HEK293 (cell line): ENCODE measurements around the gene UBE2J2.

Experiments used
- ZNF514 ChIP-seq: fragments of 450-650 bp; formaldehyde crosslinking; IDR thresholded peaks from 2 replicates; pipeline ENCODE4 v1.5.1; 2016; ENCODE audit warnings: missing biosample characterization, missing genetic modification characterization
- TF ChIP-seq, protein P1 (sequence below): fragments of 450-650 bp; formaldehyde crosslinking; IDR thresholded peaks from 2 replicates; pipeline ENCODE4 v1.5.1; 2016; ENCODE audit warnings: missing biosample characterization, missing genetic modification characterization

GRCh38 chr1:1246577-1247340, 26.9 kb downstream of the UBE2J2 start, which contains the start of gene C1QTNF12:
- TF ChIP-seq ZNF514 (tag by site-specific recombination): no peak
- TF ChIP-seq, protein P1, sequence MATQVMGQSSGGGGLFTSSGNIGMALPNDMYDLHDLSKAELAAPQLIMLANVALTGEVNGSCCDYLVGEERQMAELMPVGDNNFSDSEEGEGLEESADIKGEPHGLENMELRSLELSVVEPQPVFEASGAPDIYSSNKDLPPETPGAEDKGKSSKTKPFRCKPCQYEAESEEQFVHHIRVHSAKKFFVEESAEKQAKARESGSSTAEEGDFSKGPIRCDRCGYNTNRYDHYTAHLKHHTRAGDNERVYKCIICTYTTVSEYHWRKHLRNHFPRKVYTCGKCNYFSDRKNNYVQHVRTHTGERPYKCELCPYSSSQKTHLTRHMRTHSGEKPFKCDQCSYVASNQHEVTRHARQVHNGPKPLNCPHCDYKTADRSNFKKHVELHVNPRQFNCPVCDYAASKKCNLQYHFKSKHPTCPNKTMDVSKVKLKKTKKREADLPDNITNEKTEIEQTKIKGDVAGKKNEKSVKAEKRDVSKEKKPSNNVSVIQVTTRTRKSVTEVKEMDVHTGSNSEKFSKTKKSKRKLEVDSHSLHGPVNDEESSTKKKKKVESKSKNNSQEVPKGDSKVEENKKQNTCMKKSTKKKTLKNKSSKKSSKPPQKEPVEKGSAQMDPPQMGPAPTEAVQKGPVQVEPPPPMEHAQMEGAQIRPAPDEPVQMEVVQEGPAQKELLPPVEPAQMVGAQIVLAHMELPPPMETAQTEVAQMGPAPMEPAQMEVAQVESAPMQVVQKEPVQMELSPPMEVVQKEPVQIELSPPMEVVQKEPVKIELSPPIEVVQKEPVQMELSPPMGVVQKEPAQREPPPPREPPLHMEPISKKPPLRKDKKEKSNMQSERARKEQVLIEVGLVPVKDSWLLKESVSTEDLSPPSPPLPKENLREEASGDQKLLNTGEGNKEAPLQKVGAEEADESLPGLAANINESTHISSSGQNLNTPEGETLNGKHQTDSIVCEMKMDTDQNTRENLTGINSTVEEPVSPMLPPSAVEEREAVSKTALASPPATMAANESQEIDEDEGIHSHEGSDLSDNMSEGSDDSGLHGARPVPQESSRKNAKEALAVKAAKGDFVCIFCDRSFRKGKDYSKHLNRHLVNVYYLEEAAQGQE (tag by site-specific recombination): no peak
